Activated CD4-positive, alpha-beta T cell treated with anti-CD3 and anti-CD28 coated beads for 1 hour (primary cell): ENCODE measurements around the gene MSL1.
A peak's percentile ranks its signal among the peaks of the same experiment; 100 is the strongest.
"Not testable (repeated sequence)": the region's sequence is repeated elsewhere in the genome, so short reads cannot be mapped to it uniquely, and the experiment has no call there.

Experiments
- DNase-seq: peaks from one replicate; pipeline ENCODE4 v3.0.0-alpha.2; 2020

Gene MSL1

GRCh38 chr17:40134184-40134583, 12.4 kb downstream of the MSL1 start:
- no peak for DNase-seq

GRCh38 chr17:40135817-40136216, 14.0 kb downstream of the MSL1 start:
- DNase-seq: no peak

- no peak for DNase-seq
Observed at GRCh38 chr17:40139566-40140058, 17.8 kb downstream of the MSL1 start.

GRCh38 chr17:40143166-40143565, 21.4 kb downstream of the MSL1 start:
- DNase-seq: not testable (repeated sequence)

GRCh38 chr17:40145476-40145875, 23.7 kb downstream of the MSL1 start:
- no peak for DNase-seq

- no peak for DNase-seq
Observed at GRCh38 chr17:40148527-40148926, 26.8 kb downstream of the MSL1 start.

GRCh38 chr17:40150276-40150675, 28.5 kb downstream of the MSL1 start:
- no peak for DNase-seq

- DNase-seq: no peak
Observed at GRCh38 chr17:40151414-40151963, 29.7 kb downstream of the MSL1 start.

GRCh38 chr17:40153603-40154236, 31.9 kb downstream of the MSL1 start:
- no peak for DNase-seq

- no peak for DNase-seq
Observed at GRCh38 chr17:40157973-40158372, 36.2 kb downstream of the MSL1 start.

- no peak for DNase-seq
Observed at GRCh38 chr17:40158438-40159013, 36.8 kb downstream of the MSL1 start.

GRCh38 chr17:40159456-40159855, 37.7 kb downstream of the MSL1 start:
- no peak for DNase-seq

- no peak for DNase-seq
Observed at GRCh38 chr17:40167685-40168261, 46.0 kb downstream of the MSL1 start.

GRCh38 chr17:40168262-40168832, 46.6 kb downstream of the MSL1 start:
- DNase-seq: no peak

- DNase-seq: no peak
Observed at GRCh38 chr17:40170325-40170724, 48.6 kb downstream of the MSL1 start.

- no peak for DNase-seq
Observed at GRCh38 chr17:40171750-40172149, 50.0 kb downstream of the MSL1 start.

- DNase-seq: no peak
Observed at GRCh38 chr17:40173091-40173777, 51.5 kb downstream of the MSL1 start.

GRCh38 chr17:40173778-40174135, 52.0 kb downstream of the MSL1 start:
- no peak for DNase-seq

- DNase-seq: no peak
Observed at GRCh38 chr17:40174514-40174913, 52.7 kb downstream of the MSL1 start.

- no peak for DNase-seq
Observed at GRCh38 chr17:40175928-40176753, 54.4 kb downstream of the MSL1 start.

GRCh38 chr17:40176754-40177110, 55.0 kb downstream of the MSL1 start:
- DNase-seq: no peak

GRCh38 chr17:40177275-40177874, 55.6 kb downstream of the MSL1 start, which contains the start of gene RAPGEFL1:
Gene RAPGEFL1, plus strand, starts transcription at chr17:40177470. Its CDS starts 392 bp downstream, at chr17:40177862.
- peak; percentile 74 for DNase-seq
